C4-2B (cell line): ENCODE data around the gene ZNHIT6.

Source experiments
- H3K27ac ChIP-seq: fragments of 450-650 bp; 2 replicates; pipeline ENCODE4 v1.5.1; 2017
- CTCF ChIP-seq: fragments of 450-650 bp; conservative IDR thresholded peaks from 2 replicates; pipeline ENCODE4 v1.5.1; 2017; ENCODE audit warnings: mild to moderate bottlenecking
- ZFX ChIP-seq: fragments of 450-650 bp; IDR thresholded peaks from 2 replicates; pipeline ENCODE4 v1.6.1; 2017

ZNHIT6 gene

DNA sequence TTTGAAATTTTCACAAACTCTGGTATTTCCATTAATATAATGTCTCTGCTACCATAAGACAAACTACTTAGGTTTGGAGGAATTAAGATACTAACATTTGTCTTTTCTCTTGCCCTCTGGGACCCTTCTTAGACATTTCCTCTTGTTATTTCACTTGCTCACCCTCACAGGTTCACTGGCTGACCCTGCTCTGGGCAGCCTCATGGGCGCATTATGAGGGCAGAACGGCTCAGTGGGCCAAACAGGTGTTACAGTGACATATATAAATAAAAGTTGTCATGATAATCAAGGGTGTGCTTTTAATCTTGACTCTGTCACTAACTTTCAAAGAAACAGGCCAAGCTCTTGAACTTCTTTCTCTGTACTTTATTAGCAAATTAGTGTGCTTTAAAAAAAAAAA, 46.5 kb downstream of the ZNHIT6 start:
- no peak overlapping the region for H3K27ac ChIP-seq
- TF ChIP-seq CTCF = no peak
- no peak for TF ChIP-seq ZFX

DNA sequence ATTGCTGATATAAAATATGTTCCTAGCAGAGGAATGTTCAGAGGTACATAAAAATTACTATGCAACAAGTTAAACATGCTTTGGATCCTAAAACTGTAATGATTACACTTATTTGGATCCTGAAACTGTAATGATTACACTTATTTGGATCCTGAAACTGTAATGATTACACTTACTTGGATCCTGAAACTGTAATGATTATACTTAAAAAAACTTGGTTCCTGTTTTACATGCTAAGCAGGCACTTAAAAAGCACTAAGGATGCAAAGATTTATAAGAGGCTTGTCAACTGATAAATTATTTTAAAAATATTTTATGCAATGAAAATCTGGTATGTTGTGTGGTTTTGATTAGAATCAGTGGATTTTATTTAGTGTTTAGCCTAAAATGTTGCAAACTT, 47.7 kb downstream of the ZNHIT6 start:
- H3K27ac ChIP-seq = no peak overlapping the region

DNA sequence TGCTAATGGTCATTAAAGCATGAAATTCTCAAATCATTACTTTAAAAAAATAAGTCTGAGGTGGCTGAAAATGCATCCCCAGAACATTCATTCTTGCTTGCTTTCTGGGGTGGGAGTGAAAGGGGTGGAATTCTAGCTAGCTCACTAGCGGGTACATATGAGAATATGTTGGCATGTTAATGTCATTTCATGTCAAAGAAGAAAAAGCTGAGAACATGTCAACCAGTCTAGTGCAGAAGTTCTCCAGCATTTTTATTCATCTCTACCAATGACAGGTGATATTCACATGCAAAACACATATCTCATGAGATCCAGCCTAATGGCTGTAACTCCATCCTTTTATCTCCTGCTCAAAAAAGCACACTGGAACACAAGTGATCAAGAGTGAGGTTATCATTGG, 49.1 kb downstream of the ZNHIT6 start:
- no peak overlapping the region for H3K27ac ChIP-seq
- no peak for TF ChIP-seq CTCF
- TF ChIP-seq ZFX = no peak

More for the DNA sequence above, 47.7 kb downstream of the ZNHIT6 start:
- TF ChIP-seq CTCF (no peak), ZFX (no peak)

GRCh38 chr1:85656948-85657347, 51.3 kb downstream of the ZNHIT6 start:
- TF ChIP-seq ZFX (no peak), CTCF (no peak)
- no peak overlapping the region for H3K27ac ChIP-seq

GRCh38 chr1:85656256-85656655, 52.0 kb downstream of the ZNHIT6 start:
- TF ChIP-seq ZFX = no peak
- TF ChIP-seq CTCF = no peak
- H3K27ac ChIP-seq = no peak overlapping the region

GRCh38 chr1:85655315-85655714, 52.9 kb downstream of the ZNHIT6 start:
- TF ChIP-seq ZFX (no peak), CTCF (no peak)
- no peak overlapping the region for H3K27ac ChIP-seq

GRCh38 chr1:85654066-85654782, 54.0 kb downstream of the ZNHIT6 start:
- TF ChIP-seq CTCF = no peak
- TF ChIP-seq ZFX = no peak
- no peak overlapping the region for H3K27ac ChIP-seq
